Memory B cell (primary cell): Measurements from ENCODE around the gene SYCE3.
"Not testable (repeated sequence)": the region's sequence is repeated elsewhere in the genome, so short reads cannot be mapped to it uniquely, and the experiment has no call there.

Source experiments
- ATAC-seq: fragments of 150-1000 bp; cut with Tn5 transposase; 2 replicates; pipeline ENCODE4 v1.10.0; 2021; ENCODE audit warnings: low read depth, mild to moderate bottlenecking, moderate library complexity
- DNase-seq, 2 donors: peaks; one replicate each; pipeline ENCODE4 v3.0.0; 2022; ENCODE audit warnings: low spot score in 2 of 2
- H3K27ac Mint-ChIP-seq: one replicate; pipeline ENCODE4 v1.8.0; 2022; ENCODE audit warnings: mild to moderate bottlenecking, moderate library complexity, mixed read lengths
- H3K27me3 Mint-ChIP-seq: one replicate; pipeline ENCODE4 v1.8.0; 2022; ENCODE audit warnings: mixed read lengths
- H3K36me3 Mint-ChIP-seq: one replicate; pipeline ENCODE4 v1.8.0; 2022; ENCODE audit warnings: mild to moderate bottlenecking, mixed read lengths
- H3K4me1 Mint-ChIP-seq: one replicate; pipeline ENCODE4 v1.8.0; 2022; ENCODE audit warnings: mixed read lengths
- H3K4me3 Mint-ChIP-seq: one replicate; pipeline ENCODE4 v1.8.0; 2022; ENCODE audit warnings: mild to moderate bottlenecking, moderate library complexity, mixed read lengths
- H3K9me3 Mint-ChIP-seq: one replicate; pipeline ENCODE4 v1.8.0; 2022; ENCODE audit warnings: mixed read lengths

Gene SYCE3

DNA sequence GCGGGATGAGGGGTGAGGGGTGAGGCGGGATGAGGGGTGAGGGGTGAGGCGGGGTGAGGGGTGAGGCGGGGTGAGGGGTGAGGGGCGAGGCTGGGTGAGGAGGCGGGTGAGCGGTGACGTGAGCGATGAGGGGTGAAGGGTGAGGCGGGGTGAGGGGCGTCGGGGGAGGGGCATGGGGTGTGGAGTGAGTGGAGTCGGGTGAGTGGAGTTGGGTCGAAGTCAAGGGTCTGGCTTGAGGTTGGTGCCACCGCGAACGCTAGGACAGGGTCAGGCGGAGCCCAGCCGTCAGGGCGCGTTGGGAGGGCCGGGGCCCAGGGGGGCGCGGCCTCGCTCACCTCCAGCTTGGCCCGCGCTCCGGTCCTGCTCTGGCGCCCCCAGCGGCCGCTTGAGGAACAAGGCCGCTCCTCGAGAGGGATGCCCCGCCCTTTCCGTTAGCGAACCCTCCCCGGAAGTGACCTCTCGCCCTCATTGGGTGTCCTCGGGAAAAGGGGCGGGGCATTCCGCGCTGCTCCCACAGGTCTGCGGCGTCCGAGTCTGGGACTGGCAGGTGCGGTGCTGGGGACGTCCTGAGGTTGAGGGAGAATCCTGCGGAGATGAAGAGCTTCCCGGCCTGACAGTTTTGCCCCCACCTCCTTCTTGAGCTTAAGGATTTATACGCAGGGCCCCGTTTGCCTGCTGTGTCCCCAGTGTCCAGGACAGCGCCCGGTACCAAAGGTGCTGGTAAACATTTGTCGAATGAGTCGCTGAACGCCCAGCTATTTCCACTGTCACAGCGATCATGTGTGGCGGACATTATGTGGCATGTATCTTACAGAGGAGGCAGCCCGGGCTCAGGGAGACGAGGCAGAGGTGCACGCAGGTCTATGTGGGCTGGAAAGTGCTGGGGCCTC lies at the start of gene SYCE3:
Gene SYCE3 (minus strand): TSS at position 397 of the 890 bp plus-strand sequence. CDS start 6,514 bp downstream, outside the sequence.
- Mint-ChIP-seq H3K27me3 (no peaks in the 10 kb centered on the region), H3K9me3 (no peaks in the 10 kb centered on the region), H3K36me3 (no peaks in the 10 kb centered on the region), H3K27ac (peak within 1 kb of the TSS; percentile 85), H3K4me1 (peaks cover 16% of the 10 kb centered on the region), H3K4me3 (peak within 1 kb of the TSS; percentile 89)
- peak; percentile 98 for DNase-seq
- ATAC-seq = peak; percentile 90

- Mint-ChIP-seq H3K27ac (no peak overlapping the region), H3K4me1 (peaks cover 2% of the 10 kb centered on the region), H3K4me3 (no peak overlapping the region), H3K36me3 (peaks cover 4% of the 10 kb centered on the region), H3K27me3 (peaks cover 31% of the 10 kb centered on the region), H3K9me3 (peaks cover 2% of the 10 kb centered on the region)
- DNase-seq (no peak), ATAC-seq (no peak)
Measured at GRCh38 chr22:50612168-50612527, 49.4 kb upstream of the SYCE3 start.

- Mint-ChIP-seq H3K9me3 (peaks cover 2% of the 10 kb centered on the region), H3K4me1 (peaks cover 2% of the 10 kb centered on the region), H3K4me3 (no peak overlapping the region), H3K27ac (no peak overlapping the region), H3K36me3 (peaks cover 4% of the 10 kb centered on the region), H3K27me3 (peaks cover 33% of the 10 kb centered on the region)
- DNase-seq (no peak), ATAC-seq (no peak)
Measured at GRCh38 chr22:50611341-50612060, 48.8 kb upstream of the SYCE3 start.

DNA sequence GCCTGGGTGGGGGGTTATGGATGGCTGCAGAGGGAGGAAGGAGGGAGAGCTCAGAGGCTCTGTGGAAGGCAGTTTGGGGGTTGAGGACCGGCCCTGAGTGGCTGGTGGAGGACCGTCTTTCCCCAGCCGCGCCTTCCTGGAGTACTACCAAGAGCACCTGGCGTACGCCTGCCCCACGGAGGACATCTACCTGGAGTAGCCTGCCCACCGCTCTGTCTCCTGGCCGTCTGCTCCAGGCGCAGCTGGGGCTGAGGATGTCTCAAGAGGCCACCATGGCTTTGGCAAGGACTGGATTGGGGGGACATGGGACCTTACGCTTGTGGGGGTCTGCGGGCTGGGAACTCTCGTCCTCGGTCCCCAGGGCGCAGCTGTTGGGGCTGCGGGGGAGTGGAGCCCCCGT lies 47.9 kb upstream of the SYCE3 start:
- Mint-ChIP-seq H3K27me3 (peaks cover 40% of the 10 kb centered on the region), H3K4me1 (peaks cover 2% of the 10 kb centered on the region), H3K9me3 (peaks cover 2% of the 10 kb centered on the region), H3K4me3 (no peak overlapping the region), H3K36me3 (peaks cover 4% of the 10 kb centered on the region), H3K27ac (no peak overlapping the region)
- no peak for DNase-seq
- no peak for ATAC-seq

DNA sequence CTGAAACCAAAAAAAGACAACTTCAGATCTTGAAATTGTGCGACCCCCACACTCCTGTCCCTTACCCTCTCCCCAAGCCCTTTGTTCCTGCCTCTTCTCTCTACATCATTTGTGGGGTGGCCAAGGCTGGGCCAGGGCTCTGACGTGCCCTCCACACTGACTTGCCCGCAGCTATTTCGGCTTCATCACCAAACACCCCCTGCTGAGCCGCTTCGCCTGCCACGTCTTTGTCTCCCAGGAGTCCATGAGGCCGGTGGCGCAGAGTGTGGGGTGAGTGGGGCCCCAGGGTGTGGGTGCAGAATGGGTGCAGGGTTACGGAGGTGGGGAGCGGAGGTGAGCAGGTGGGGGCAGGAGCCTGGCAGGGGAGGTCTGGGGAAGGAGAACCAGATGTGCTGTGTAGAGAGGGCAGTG lies 47.3 kb upstream of the SYCE3 start:
- Mint-ChIP-seq H3K36me3 (peaks cover 4% of the 10 kb centered on the region), H3K4me1 (peaks cover 2% of the 10 kb centered on the region), H3K4me3 (no peak overlapping the region), H3K27me3 (peaks cover 41% of the 10 kb centered on the region), H3K9me3 (peaks cover 2% of the 10 kb centered on the region), H3K27ac (no peak overlapping the region)
- ATAC-seq (no peak), DNase-seq (no peak)

DNA sequence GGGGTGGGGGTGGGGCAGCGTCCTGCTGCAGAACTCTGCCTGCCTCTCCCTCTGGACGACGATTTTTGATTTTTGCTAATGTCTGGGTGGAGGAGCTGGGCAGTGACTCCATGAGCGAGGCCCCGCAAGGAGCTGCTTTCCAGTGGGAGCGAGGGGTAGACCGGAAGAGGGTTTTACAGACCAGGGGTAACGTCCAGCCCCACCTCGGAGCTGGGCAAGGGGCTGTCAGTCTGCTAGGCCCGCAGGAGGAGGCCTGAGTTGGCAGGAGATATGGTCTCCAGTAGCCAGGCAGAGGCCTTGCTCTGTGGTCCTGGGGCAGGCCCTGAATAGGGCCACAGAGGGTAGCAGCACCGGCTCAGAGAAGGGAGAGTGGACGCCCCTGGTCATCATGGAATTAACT lies 46.9 kb upstream of the SYCE3 start:
- Mint-ChIP-seq H3K27ac (no peak overlapping the region), H3K4me1 (peaks cover 2% of the 10 kb centered on the region), H3K4me3 (no peak overlapping the region), H3K27me3 (peaks cover 41% of the 10 kb centered on the region), H3K9me3 (peaks cover 2% of the 10 kb centered on the region), H3K36me3 (peaks cover 4% of the 10 kb centered on the region)
- no peak for DNase-seq
- no peak for ATAC-seq

DNA sequence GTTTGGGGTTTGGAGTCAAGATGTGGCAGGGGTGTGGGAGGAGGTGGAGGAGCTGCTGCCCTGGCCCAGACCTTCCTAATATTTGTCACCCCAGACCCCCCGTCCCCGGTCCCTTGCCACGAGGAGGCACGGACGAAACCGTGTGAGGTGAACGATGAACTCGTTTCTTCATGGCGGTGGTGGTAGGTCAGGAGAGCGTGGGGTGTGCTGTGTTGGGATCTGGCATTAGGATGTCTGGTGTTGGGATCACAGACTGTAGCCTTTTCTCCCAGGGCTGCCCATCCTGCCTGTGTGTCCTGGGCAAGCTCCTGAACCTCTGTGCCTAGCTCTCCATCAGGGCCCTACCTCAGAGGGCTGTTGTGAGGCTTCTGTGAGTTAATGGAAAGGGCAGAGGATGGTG lies 46.3 kb upstream of the SYCE3 start:
- Mint-ChIP-seq H3K4me3 (no peak overlapping the region), H3K4me1 (no peaks in the 10 kb centered on the region), H3K9me3 (no peaks in the 10 kb centered on the region), H3K27me3 (peaks cover 39% of the 10 kb centered on the region), H3K27ac (no peak overlapping the region), H3K36me3 (peaks cover 2% of the 10 kb centered on the region)
- DNase-seq (no peak), ATAC-seq (no peak)

GRCh38 chr22:50608058-50608840 lies 45.5 kb upstream of the SYCE3 start:
- H3K9me3 Mint-ChIP-seq, H3K27ac Mint-ChIP-seq, H3K36me3 Mint-ChIP-seq, ATAC-seq, H3K4me3 Mint-ChIP-seq, DNase-seq, H3K4me1 Mint-ChIP-seq: not testable (repeated sequence)
- H3K27me3 Mint-ChIP-seq = peaks cover 41% of the 10 kb centered on the region

- Mint-ChIP-seq H3K36me3 (peaks cover 2% of the 10 kb centered on the region), H3K9me3 (no peaks in the 10 kb centered on the region), H3K27me3 (peaks cover 38% of the 10 kb centered on the region), H3K4me1 (no peaks in the 10 kb centered on the region), H3K27ac (no peak overlapping the region), H3K4me3 (no peak overlapping the region)
- ATAC-seq (no peak), DNase-seq (no peak)
Measured at GRCh38 chr22:50607659-50608020, 44.9 kb upstream of the SYCE3 start.

GRCh38 chr22:50606946-50607658 lies 44.4 kb upstream of the SYCE3 start:
- H3K4me3 Mint-ChIP-seq = no peak overlapping the region
- H3K27me3 Mint-ChIP-seq = peaks cover 42% of the 10 kb centered on the region
- DNase-seq = no peak
- H3K9me3 Mint-ChIP-seq = no peaks in the 10 kb centered on the region
- H3K4me1 Mint-ChIP-seq = no peaks in the 10 kb centered on the region
- no peak overlapping the region for H3K27ac Mint-ChIP-seq
- ATAC-seq = no peak
- peaks cover 2% of the 10 kb centered on the region for H3K36me3 Mint-ChIP-seq

DNA sequence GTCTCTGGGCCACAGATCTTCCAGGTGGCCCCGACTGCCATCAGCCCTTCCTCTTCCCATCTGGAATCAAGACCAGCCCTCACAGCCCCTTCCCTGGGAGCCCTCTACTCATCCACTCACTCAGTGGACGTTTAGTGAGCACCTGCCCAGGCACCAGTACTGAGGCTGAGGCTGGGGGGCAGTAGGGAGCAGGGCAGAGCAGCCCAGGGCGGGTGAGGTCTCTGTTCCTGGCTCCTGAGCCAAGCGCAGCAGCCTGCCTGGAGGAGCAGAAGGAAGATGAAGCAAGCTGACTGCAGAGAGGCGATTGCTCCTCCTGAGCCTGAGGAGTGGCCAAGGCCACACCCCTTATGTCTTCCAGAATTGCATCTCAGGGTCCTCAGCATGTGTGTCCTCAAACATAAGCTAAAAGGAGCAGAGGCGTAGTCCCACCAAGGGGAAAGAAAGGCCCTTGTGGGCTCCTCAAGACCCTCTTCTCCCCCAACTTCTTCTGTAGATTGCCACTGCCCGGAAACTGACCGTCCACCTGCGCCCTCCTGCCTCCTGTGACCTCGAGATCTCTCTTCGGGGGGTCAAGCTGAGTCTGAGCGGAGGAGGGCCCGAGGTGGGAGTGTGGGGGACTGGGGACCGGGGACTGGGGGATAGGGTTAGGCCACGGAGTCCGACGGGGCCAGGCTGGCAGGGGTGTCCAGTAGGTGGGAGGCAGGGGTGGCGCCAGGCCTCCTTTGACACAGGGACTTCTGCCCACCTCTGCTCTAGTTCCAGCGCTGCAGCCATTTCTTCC lies 43.6 kb upstream of the SYCE3 start:
- DNase-seq = no peak
- Mint-ChIP-seq H3K36me3 (peaks cover 3% of the 10 kb centered on the region), H3K27ac (no peak overlapping the region), H3K4me1 (peaks cover 2% of the 10 kb centered on the region), H3K9me3 (no peaks in the 10 kb centered on the region), H3K27me3 (peaks cover 47% of the 10 kb centered on the region), H3K4me3 (no peak overlapping the region)
- no peak for ATAC-seq

- DNase-seq (no peak), ATAC-seq (no peak)
- peaks cover 3% of the 10 kb centered on the region for H3K36me3 Mint-ChIP-seq
- peaks cover 45% of the 10 kb centered on the region for H3K27me3 Mint-ChIP-seq
- no peaks in the 10 kb centered on the region for H3K9me3 Mint-ChIP-seq
- H3K27ac Mint-ChIP-seq = no peak overlapping the region
- peaks cover 2% of the 10 kb centered on the region for H3K4me1 Mint-ChIP-seq
- H3K4me3 Mint-ChIP-seq = no peak overlapping the region
Measured at GRCh38 chr22:50605613-50606074, 42.9 kb upstream of the SYCE3 start.
